HepG2 (cell line): ENCODE results near the gene CHCHD3. TPM values are rescaled to one million over a fixed set of nuclear protein-coding genes. Genes with fewer than 3 reads are reported as not detected.
A peak's percentile ranks its signal among the peaks of the same experiment; 100 is the strongest.

Experiments used
- CEBPG ChIP-seq: IDR thresholded peaks from 2 replicates; pipeline ENCODE4 v1.6.1; 2016
- ETS1 ChIP-seq: sonication (generic); formaldehyde crosslinking; IDR thresholded peaks from 2 replicates; pipeline ENCODE4 v1.4.0; 2020; ENCODE audit warnings: missing genetic modification reagents
- GATAD2A ChIP-seq: IDR thresholded peaks from 2 replicates; pipeline ENCODE4 v1.6.1; 2016
- GLI4 ChIP-seq: sonication (generic); formaldehyde crosslinking; IDR thresholded peaks from 2 replicates; pipeline ENCODE4 v1.5.1; 2020; ENCODE audit warnings: missing genetic modification reagents, mild to moderate bottlenecking, moderate library complexity, borderline replicate concordance
- HHEX ChIP-seq: IDR thresholded peaks from 2 replicates; pipeline ENCODE4 v1.6.1; 2016; ENCODE audit warnings: control low read depth
- JUN ChIP-seq: sonication (generic); formaldehyde crosslinking; IDR thresholded peaks from 2 replicates; pipeline ENCODE4 v1.4.0; 2020; ENCODE audit warnings: mild to moderate bottlenecking, missing genetic modification reagents
- NFKB2 ChIP-seq: sonication (generic); formaldehyde crosslinking; IDR thresholded peaks from 2 replicates; pipeline ENCODE4 v1.4.0; 2020; ENCODE audit warnings: missing genetic modification reagents, borderline replicate concordance
- NR2F6 ChIP-seq, 2 experiments: IDR thresholded peaks; 2 replicates each; pipeline ENCODE4 v1.6.1; 2016; ENCODE audit warnings: antibody characterized with exemption in 1 of 2, mild to moderate bottlenecking in 1 of 2
- ZNF180 ChIP-seq: sonication (generic); formaldehyde crosslinking; IDR thresholded peaks from 2 replicates; pipeline ENCODE4 v1.4.0; 2020; ENCODE audit warnings: low read depth, missing genetic modification reagents, borderline replicate concordance
- ZNF275 ChIP-seq: sonication (generic); formaldehyde crosslinking; IDR thresholded peaks from 2 replicates; pipeline ENCODE4 v1.8.0; 2022; ENCODE audit warnings: missing genetic modification reagents, mild to moderate bottlenecking, inconsistent platforms, borderline replicate concordance
- ZNF382 ChIP-seq: sonication (generic); formaldehyde crosslinking; IDR thresholded peaks from 2 replicates; pipeline ENCODE4 v1.5.0; 2020; ENCODE audit warnings: missing genetic modification reagents, mild to moderate bottlenecking, borderline replicate concordance
- polyA plus RNA-seq, 8 experiments: library from polyadenylated mRNA; depleted of rRNA in 3 of 8; stranded (reverse) in 7 of 8; unstranded in 1 of 8; fragments of >200 nt; fragmentation: Illumina TruSeq in 4 of 8; extraction: Trizol in 4 of 8; gene quantifications; 2 replicates each; pipeline versions ENCODE4 v1.2.1 to v1.2.3, GENCODE V29; 2011 to 2016; ENCODE audit warnings: low read depth in 4 of 8, missing spikeins in 1 of 8, mixed read lengths in 1 of 8; ENCODE audit not compliant: insufficient read depth in 1 of 8
- total RNA-seq, 5 experiments: library from RNA; depleted of rRNA; stranded (reverse); fragments of >200 nt; fragmentation: Illumina TruSeq; extraction: Trizol; gene quantifications; 2 replicates each; pipeline ENCODE4 v1.2.3, GENCODE V29; 2016; ENCODE audit warnings: low read depth in 1 of 5
- TF ChIP-seq, protein P1 (sequence below): sonication (generic); formaldehyde crosslinking; IDR thresholded peaks from 2 replicates; pipeline ENCODE4 v1.5.0; 2020; ENCODE audit warnings: missing genetic modification reagents
- TF ChIP-seq, protein P2 (sequence below): sonication (generic); formaldehyde crosslinking; IDR thresholded peaks from 2 replicates; pipeline ENCODE4 v1.8.1; 2023; ENCODE audit warnings: mild to moderate bottlenecking, missing genetic modification reagents
- TF ChIP-seq, protein P3 (sequence below): IDR thresholded peaks from 2 replicates; pipeline ENCODE4 v1.6.1; 2016; ENCODE audit warnings: missing compliant biosample characterization, missing genetic modification reagents, borderline replicate concordance
- TF ChIP-seq, protein P4 (sequence below): fragments of 450-650 bp; IDR thresholded peaks from 2 replicates; pipeline ENCODE4 v1.6.1; 2017
- TF ChIP-seq, protein P5 (sequence below): sonication (generic); formaldehyde crosslinking; conservative IDR thresholded peaks from 2 replicates; pipeline ENCODE4 v1.4.0; 2020; ENCODE audit warnings: missing genetic modification reagents

Gene CHCHD3
- total and polyA plus RNA-seq, 2 of the 13 experiments (the other 11 are each of a cell fraction or from before 2014, with no cell fraction given), result 32.7 to 86.8 TPM

- TF ChIP-seq ETS1 (CRISPR knock-in tag) (no peak), CEBPG (no peak), NR2F6 (IDR thresholded peaks at IDR 0.05) (peak; percentile 65; the same call in 1 of the 2 replicates), NR2F6 (CRISPR knock-in tag; IDR thresholded peaks at IDR 0.05) (0 out of 2 replicates have a peak, but pooled peaks have one; percentile 43), GLI4 (no peak), JUN (CRISPR knock-in tag) (no peak), HHEX (CRISPR knock-in tag) (no peak), NFKB2 (peak; percentile 87; the same call in 1 of the 2 replicates), ZNF275 (CRISPR knock-in tag) (no peak; the same call in 1 of the 2 replicates), ZNF180 (no peak), GATAD2A (CRISPR knock-in tag) (0 out of 2 replicates have a peak, but pooled peaks have one; percentile 7), ZNF382 (CRISPR knock-in tag) (no peak)
- TF ChIP-seq, protein P1, sequence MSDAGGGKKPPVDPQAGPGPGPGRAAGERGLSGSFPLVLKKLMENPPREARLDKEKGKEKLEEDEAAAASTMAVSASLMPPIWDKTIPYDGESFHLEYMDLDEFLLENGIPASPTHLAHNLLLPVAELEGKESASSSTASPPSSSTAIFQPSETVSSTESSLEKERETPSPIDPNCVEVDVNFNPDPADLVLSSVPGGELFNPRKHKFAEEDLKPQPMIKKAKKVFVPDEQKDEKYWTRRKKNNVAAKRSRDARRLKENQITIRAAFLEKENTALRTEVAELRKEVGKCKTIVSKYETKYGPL (CRISPR knock-in tag), result no peak
- TF ChIP-seq, protein P2, sequence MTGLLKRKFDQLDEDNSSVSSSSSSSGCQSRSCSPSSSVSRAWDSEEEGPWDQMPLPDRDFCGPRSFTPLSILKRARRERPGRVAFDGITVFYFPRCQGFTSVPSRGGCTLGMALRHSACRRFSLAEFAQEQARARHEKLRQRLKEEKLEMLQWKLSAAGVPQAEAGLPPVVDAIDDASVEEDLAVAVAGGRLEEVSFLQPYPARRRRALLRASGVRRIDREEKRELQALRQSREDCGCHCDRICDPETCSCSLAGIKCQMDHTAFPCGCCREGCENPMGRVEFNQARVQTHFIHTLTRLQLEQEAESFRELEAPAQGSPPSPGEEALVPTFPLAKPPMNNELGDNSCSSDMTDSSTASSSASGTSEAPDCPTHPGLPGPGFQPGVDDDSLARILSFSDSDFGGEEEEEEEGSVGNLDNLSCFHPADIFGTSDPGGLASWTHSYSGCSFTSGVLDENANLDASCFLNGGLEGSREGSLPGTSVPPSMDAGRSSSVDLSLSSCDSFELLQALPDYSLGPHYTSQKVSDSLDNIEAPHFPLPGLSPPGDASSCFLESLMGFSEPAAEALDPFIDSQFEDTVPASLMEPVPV (CRISPR knock-in tag), result no peak
- TF ChIP-seq, protein P3, sequence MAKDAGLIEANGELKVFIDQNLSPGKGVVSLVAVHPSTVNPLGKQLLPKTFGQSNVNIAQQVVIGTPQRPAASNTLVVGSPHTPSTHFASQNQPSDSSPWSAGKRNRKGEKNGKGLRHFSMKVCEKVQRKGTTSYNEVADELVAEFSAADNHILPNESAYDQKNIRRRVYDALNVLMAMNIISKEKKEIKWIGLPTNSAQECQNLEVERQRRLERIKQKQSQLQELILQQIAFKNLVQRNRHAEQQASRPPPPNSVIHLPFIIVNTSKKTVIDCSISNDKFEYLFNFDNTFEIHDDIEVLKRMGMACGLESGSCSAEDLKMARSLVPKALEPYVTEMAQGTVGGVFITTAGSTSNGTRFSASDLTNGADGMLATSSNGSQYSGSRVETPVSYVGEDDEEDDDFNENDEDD, result peak; percentile 88; the same call in 1 of the 2 replicates
- TF ChIP-seq, protein P4, sequence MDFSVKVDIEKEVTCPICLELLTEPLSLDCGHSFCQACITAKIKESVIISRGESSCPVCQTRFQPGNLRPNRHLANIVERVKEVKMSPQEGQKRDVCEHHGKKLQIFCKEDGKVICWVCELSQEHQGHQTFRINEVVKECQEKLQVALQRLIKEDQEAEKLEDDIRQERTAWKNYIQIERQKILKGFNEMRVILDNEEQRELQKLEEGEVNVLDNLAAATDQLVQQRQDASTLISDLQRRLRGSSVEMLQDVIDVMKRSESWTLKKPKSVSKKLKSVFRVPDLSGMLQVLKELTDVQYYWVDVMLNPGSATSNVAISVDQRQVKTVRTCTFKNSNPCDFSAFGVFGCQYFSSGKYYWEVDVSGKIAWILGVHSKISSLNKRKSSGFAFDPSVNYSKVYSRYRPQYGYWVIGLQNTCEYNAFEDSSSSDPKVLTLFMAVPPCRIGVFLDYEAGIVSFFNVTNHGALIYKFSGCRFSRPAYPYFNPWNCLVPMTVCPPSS, result no peak
- TF ChIP-seq, protein P5, sequence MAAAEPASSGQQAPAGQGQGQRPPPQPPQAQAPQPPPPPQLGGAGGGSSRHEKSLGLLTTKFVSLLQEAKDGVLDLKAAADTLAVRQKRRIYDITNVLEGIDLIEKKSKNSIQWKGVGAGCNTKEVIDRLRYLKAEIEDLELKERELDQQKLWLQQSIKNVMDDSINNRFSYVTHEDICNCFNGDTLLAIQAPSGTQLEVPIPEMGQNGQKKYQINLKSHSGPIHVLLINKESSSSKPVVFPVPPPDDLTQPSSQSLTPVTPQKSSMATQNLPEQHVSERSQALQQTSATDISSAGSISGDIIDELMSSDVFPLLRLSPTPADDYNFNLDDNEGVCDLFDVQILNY (CRISPR knock-in tag), result peak; percentile 57; the same call in 1 of the 2 replicates
These were observed at the start of gene CHCHD3 (continued) for GRCh38 chr7:133081599-133082389.
